Common myeloid progenitor, CD34-positive (primary cell): ENCODE results near the gene DENND4B.
A peak's percentile ranks its signal among the peaks of the same experiment; 100 is the strongest.

Experiments used
- CTCF ChIA-PET: fragments of 350-600 bp; sonication (Branson Sonifier 250); formaldehyde crosslinking; loops from one replicate; lab custom pipeline; 2021; ENCODE audit warnings: antibody characterized with exemption; lab: Charles Lee
- POLR2A ChIA-PET: fragments of 350-600 bp; sonication (Branson Sonifier 250); formaldehyde crosslinking; loops from one replicate; lab custom pipeline; 2021; ENCODE audit warnings: antibody characterized with exemption; lab: Charles Lee
- DNase-seq, 3 donors: peaks; one replicate each; pipeline versions ENCODE4 v3.0.0 to v3.0.0-alpha.2; 2013
- H3K27ac ChIP-seq, 2 experiments: 1 replicate in 1 of 2; 2 replicates in 1 of 2; pipeline ENCODE4 v1.7.0; 2013; ENCODE audit warnings: inconsistent platforms in 2 of 2, low read length in 2 of 2, mild to moderate bottlenecking in 2 of 2, low read depth in 1 of 2, moderate library complexity in 1 of 2; ENCODE audit not compliant: severe bottlenecking in 2 of 2, insufficient read depth in 1 of 2, poor library complexity in 1 of 2
- H3K27me3 ChIP-seq, 5 experiments: replicated peaks in 2 of 5; 1 replicate in 3 of 5; 2 replicates in 2 of 5; pipeline versions ENCODE4 v1.6.1 to v1.7.0; 2013; ENCODE audit warnings: low read length in 4 of 5, mild to moderate bottlenecking in 2 of 5, moderate library complexity in 2 of 5, inconsistent platforms in 1 of 5; ENCODE audit not compliant: insufficient read depth in 5 of 5, control insufficient read depth in 4 of 5
- H3K36me3 ChIP-seq, 4 experiments: 1 replicate in 2 of 4; 2 replicates in 2 of 4; pipeline versions ENCODE4 v1.6.1 to v1.7.0; 2013; ENCODE audit warnings: low read length in 3 of 4, control low read depth in 1 of 4, mild to moderate bottlenecking in 1 of 4; ENCODE audit not compliant: control insufficient read depth in 4 of 4, insufficient read depth in 4 of 4
- H3K4me1 ChIP-seq, 4 experiments: 1 replicate in 3 of 4; 2 replicates in 1 of 4; pipeline versions ENCODE4 v1.6.1 to v1.7.1; 2013; ENCODE audit warnings: low read length in 3 of 4, mild to moderate bottlenecking in 3 of 4, control low read depth in 1 of 4, inconsistent platforms in 1 of 4, moderate library complexity in 1 of 4; ENCODE audit not compliant: control insufficient read depth in 4 of 4, insufficient read depth in 4 of 4; ENCODE audit errors: control extremely low read depth in 1 of 4
- H3K4me3 ChIP-seq, 7 experiments: 1 replicate in 4 of 7; 2 replicates in 3 of 7; pipeline versions ENCODE4 v1.5.1 to v1.7.0; 2013; ENCODE audit warnings: mild to moderate bottlenecking in 7 of 7, low read length in 6 of 7, moderate library complexity in 6 of 7, inconsistent platforms in 2 of 7, low read depth in 2 of 7, control low read depth in 1 of 7; ENCODE audit not compliant: insufficient read depth in 4 of 7, control insufficient read depth in 1 of 7; ENCODE audit errors: extremely low read depth in 1 of 7
- H3K9me3 ChIP-seq, 5 experiments: 1 replicate in 4 of 5; 2 replicates in 1 of 5; pipeline versions ENCODE4 v1.6.1 to v1.7.1; 2013; ENCODE audit warnings: low read length in 4 of 5, mild to moderate bottlenecking in 2 of 5, inconsistent platforms in 1 of 5, low read depth in 1 of 5, moderate library complexity in 1 of 5; ENCODE audit not compliant: control insufficient read depth in 4 of 5, insufficient read depth in 2 of 5; ENCODE audit errors: control extremely low read depth in 1 of 5
- WGBS: methylation state at CpG from one replicate; pipeline ENCODE4 v1.1.5; 2013; ENCODE audit not compliant: insufficient coverage; 5-methylcytosine and 5-hydroxymethylcytosine counted together

The DENND4B gene

DNA sequence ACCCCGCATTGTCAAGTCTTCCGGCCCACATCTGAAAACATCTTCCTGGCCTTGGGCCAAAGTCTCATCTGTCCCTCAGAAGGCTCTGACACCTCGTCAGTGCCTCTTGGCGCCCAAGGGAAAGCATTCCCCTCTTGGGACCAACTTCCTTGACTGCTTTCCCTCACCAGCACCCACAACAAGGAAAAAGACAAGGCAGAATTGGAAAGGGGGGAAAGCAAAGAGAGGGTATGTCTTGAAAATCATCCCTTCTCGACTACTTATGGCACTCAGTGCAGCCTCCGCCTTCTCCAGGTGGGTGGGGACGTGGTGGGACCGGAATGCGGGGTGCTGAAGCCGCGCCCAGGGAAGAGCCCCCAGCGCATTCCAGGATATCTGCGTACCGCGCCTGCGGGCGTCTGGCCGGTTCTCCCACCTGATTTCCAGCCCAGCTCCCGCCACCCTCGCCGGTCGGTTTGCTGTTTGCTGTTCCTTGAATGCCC, 17.4 kb upstream of the DENND4B start:
- Histone ChIP-seq H3K9me3 (no peaks in the 10 kb centered on the region), H3K27me3 (no peaks in the 10 kb centered on the region), H3K4me1 (peaks cover 13 to 69% (median 54%) of the 10 kb centered on the region in 4 experiments), H3K4me3 (peak overlapping the region; percentile 49 to 97 (median 87)), H3K36me3 (peaks cover 0 to 29% (median 18%) of the 10 kb centered on the region in 4 experiments), H3K27ac (peak overlapping the region; percentile 70 to 88)
- POLR2A ChIA-PET = interaction anchor here (1.0 to 3.8 kb wide), 4 partner anchors 18 to 41 kb away, joined by 4 to 17 read pairs (median 6); partner anchors contain the start of genes DENND4B, GATAD2B, RAB13 and RPS27
- CTCF ChIA-PET = interaction anchor here (1.3 to 3.2 kb wide), 4 partner anchors 8 to 22 kb away, joined by 4 to 15 read pairs (median 10); partner anchors contain the start of genes DENND4B, JTB and RAB13
- no peak for DNase-seq
- WGBS = 0% methylated on average over 19 of the region's 22 CpGs

- Histone ChIP-seq H3K9me3 (no peaks in the 10 kb centered on the region), H3K4me3 (peak within 1 kb of the TSS; percentile 49 to 97 (median 87)), H3K27ac (peak within 1 kb of the TSS; percentile 70 to 88), H3K36me3 (peaks cover 0 to 29% (median 18%) of the 10 kb centered on the region in 4 experiments), H3K4me1 (peaks cover 13 to 66% (median 51%) of the 10 kb centered on the region in 4 experiments), H3K27me3 (no peaks in the 10 kb centered on the region)
- DNase-seq = peak; percentile 93
- ChIA-PET CTCF (interaction anchor here (0.6 to 3.2 kb wide), 7 partner anchors 9 to 396 kb away, joined by 3 to 15 read pairs (median 4); partner anchors contain the start of genes DENND4B, JTB and RAB13), POLR2A (interaction anchor here (0.9 to 3.8 kb wide), 5 partner anchors 9 to 40 kb away, joined by 3 to 17 read pairs (median 5); partner anchors contain the start of genes DENND4B, GATAD2B, RAB13 and RPS27)
- under 1% methylated on average over 45 of the region's 54 CpGs for WGBS
Measured at GRCh38 chr1:153963030-153963849, 16.7 kb upstream of the DENND4B start, which contains the start of gene SLC39A1. TSS of gene SLC39A1 (minus strand) at chr1:153963537. CDS start at chr1:153962715, 822 bp downstream.

- POLR2A ChIA-PET = interaction anchor here (0.9 to 3.8 kb wide), 5 partner anchors 10 to 67 kb away, joined by 3 to 17 read pairs (median 4); partner anchors contain the start of genes DENND4B, GATAD2B and RAB13
- peak overlapping the region; percentile 70 to 88 for H3K27ac ChIP-seq
- CTCF ChIA-PET = interaction anchor here (1.2 to 3.2 kb wide), 7 partner anchors 10 to 395 kb away, joined by 3 to 15 read pairs (median 5); partner anchors contain the start of genes DENND4B, JTB and RAB13
- DNase-seq = no peak
- peaks cover 15 to 64% (median 51%) of the 10 kb centered on the region in 4 experiments for H3K4me1 ChIP-seq
- H3K36me3 ChIP-seq = peaks cover 0 to 29% (median 18%) of the 10 kb centered on the region in 4 experiments
- peak overlapping the region; percentile 49 to 97 (median 87) for H3K4me3 ChIP-seq
- 51% methylated on average over 9 of the region's 16 CpGs for WGBS
- H3K27me3 ChIP-seq = no peaks in the 10 kb centered on the region
- H3K9me3 ChIP-seq = no peaks in the 10 kb centered on the region
Measured at GRCh38 chr1:153962088-153963029, 15.8 kb upstream of the DENND4B start.

DNA sequence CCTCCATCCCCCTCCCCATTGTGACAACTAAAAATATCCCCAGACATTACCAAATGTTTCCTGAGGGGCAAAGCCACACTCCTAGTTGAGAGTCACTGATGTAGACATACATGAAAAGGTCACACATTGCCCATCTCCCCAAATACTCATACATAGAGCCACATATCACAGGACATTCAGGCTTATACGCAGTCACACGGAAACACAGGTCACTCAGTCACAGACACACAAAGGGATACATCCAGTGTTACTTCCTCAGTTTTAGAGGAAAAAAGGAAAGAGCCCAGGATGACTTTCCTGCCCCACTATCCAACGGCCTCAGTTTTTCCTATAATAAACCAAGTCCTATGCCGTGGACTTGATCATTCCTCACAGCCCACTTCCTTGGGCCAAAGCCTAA, 14.9 kb upstream of the DENND4B start:
- H3K4me3 ChIP-seq = peak overlapping the region in 1 of 7 experiments; percentile 87
- 83% methylated on average over 2 of the region's 4 CpGs for WGBS
- H3K4me1 ChIP-seq = peaks cover 24 to 73% (median 57%) of the 10 kb centered on the region in 4 experiments
- ChIA-PET CTCF (interaction anchor here (1.4 to 2.6 kb wide), 4 partner anchors 12 to 25 kb away, joined by 3 to 11 read pairs (median 8); partner anchors contain the start of genes DENND4B, JTB and RAB13), POLR2A (interaction anchor here (1.1 to 3.8 kb wide), 2 partner anchors 15 to 66 kb away, joined by 3 to 17 read pairs; partner anchors contain the start of gene DENND4B)
- no peak overlapping the region for H3K27ac ChIP-seq
- no peak for DNase-seq
- no peaks in the 10 kb centered on the region for H3K9me3 ChIP-seq
- H3K27me3 ChIP-seq = no peaks in the 10 kb centered on the region
- peaks cover 0 to 29% (median 18%) of the 10 kb centered on the region in 4 experiments for H3K36me3 ChIP-seq

GRCh38 chr1:153960206-153960605, 13.7 kb upstream of the DENND4B start:
- Histone ChIP-seq H3K9me3 (no peaks in the 10 kb centered on the region), H3K27ac (no peak overlapping the region), H3K27me3 (no peaks in the 10 kb centered on the region), H3K4me3 (no peak overlapping the region), H3K36me3 (peaks cover 0 to 29% (median 18%) of the 10 kb centered on the region in 4 experiments), H3K4me1 (peaks cover 20 to 73% (median 60%) of the 10 kb centered on the region in 4 experiments)
- no peak for DNase-seq
- 98% methylated on average over 10 of the region's 11 CpGs for WGBS
- ChIA-PET POLR2A (interaction anchor here (1.1 to 1.4 kb wide), 2 partner anchors 14 to 27 kb away, joined by 3 read pairs; partner anchors contain the start of gene DENND4B), CTCF (interaction anchor here (1.4 to 6.2 kb wide), 2 partner anchors 14 to 17 kb away, joined by 3 to 52 read pairs; partner anchors contain the start of genes DENND4B and JTB)
